Measurements from ENCODE around the gene MTCL3. TPM values are rescaled to one million over a fixed set of nuclear protein-coding genes. Genes with fewer than 3 reads are reported as not detected.
"Not testable (repeated sequence)": the region's sequence is repeated elsewhere in the genome, so short reads cannot be mapped to it uniquely, and the experiment has no call there.

The MTCL3 gene

DNA sequence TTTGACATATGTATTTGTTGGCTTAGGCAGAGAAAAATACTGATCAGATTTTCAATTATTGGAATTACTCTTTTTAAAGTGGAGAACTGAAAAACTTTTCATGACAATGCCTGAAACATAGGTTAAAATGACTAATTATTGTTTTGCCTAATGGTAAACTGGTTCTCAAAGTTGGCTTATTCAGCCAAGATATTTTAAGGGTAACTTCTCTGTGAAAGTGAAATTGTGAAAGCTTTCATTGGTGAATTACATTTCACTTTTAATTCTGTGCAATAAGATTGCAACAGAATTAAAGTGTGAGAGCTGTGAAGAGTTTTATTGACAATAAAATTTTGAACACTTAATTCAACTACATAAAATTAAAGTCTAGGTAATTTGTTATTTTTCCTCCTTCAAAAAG lies 84.5 kb downstream of the MTCL3 start:
- TF ChIP-seq, protein P1, sequence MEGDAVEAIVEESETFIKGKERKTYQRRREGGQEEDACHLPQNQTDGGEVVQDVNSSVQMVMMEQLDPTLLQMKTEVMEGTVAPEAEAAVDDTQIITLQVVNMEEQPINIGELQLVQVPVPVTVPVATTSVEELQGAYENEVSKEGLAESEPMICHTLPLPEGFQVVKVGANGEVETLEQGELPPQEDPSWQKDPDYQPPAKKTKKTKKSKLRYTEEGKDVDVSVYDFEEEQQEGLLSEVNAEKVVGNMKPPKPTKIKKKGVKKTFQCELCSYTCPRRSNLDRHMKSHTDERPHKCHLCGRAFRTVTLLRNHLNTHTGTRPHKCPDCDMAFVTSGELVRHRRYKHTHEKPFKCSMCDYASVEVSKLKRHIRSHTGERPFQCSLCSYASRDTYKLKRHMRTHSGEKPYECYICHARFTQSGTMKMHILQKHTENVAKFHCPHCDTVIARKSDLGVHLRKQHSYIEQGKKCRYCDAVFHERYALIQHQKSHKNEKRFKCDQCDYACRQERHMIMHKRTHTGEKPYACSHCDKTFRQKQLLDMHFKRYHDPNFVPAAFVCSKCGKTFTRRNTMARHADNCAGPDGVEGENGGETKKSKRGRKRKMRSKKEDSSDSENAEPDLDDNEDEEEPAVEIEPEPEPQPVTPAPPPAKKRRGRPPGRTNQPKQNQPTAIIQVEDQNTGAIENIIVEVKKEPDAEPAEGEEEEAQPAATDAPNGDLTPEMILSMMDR (IDR thresholded peaks at IDR 0.05), result no peak
- ATAC-seq (no peak), DNase-seq (no peak)
- intact Hi-C loops (cut with DNase I), result no loop called here
- H3K4me3 ChIP-seq, result no peak overlapping the region
- no peaks in the 10 kb centered on the region for H3K27me3 ChIP-seq
- no peaks in the 10 kb centered on the region for H3K9me3 ChIP-seq
- no peaks in the 10 kb centered on the region for H3K36me3 ChIP-seq
- H3K27ac ChIP-seq, result no peak overlapping the region
- H3K4me1 ChIP-seq, result no peaks in the 10 kb centered on the region

DNA sequence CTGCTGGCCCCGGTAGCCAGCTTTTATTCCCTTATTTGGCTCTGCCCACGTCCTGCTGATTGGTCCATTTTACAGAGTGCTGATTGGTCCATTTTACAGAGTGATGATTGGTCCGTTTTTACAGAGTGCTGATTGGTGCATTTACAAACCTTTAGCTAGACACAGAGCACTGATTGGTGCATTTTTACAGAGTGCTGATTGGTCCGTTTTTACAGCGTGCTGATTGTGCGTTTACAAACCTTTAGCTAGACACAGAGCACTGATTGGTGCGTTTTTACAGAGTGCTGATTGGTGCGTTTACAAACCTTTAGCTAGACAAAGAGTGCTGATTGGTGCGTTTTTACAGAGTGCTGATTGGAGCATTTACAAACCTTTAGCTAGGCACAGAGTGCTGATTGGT lies 90.6 kb downstream of the MTCL3 start:
- ATAC-seq; intact Hi-C loops (cut with DNase I): not testable (repeated sequence)

DNA sequence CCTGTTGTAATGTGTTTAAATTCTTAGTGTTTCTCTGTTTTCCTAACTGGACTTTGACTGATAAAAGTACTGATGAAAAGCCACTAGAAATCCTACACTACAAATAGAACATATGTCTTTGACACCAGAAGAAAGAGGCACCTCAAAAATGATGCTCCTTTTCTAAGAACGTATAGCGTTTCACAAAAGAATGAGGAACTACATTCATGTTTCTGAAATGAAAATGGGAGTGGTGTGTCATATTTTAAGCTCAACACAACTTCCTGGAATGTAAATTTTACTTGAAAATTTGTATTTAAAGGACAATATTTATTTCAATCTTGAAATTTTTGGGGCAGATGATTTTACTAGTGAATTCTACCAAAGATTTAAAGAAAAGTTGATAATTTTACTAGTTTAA lies 95.2 kb downstream of the MTCL3 start:
- Histone ChIP-seq H3K4me1 (no peaks in the 10 kb centered on the region), H3K27ac (no peak overlapping the region), H3K9me3 (no peaks in the 10 kb centered on the region), H3K27me3 (no peaks in the 10 kb centered on the region), H3K4me3 (no peak overlapping the region), H3K36me3 (no peaks in the 10 kb centered on the region)
- TF ChIP-seq, protein P1 (IDR thresholded peaks at IDR 0.05), result no peak
- no peak for ATAC-seq
- no peak for DNase-seq
- intact Hi-C loops (cut with DNase I), result no loop called here

More for the DNA sequence above, 90.6 kb downstream of the MTCL3 start:
- not testable (repeated sequence) for DNase-seq, H3K4me3 ChIP-seq, H3K36me3 ChIP-seq, H3K4me1 ChIP-seq, H3K27ac ChIP-seq, H3K27me3 ChIP-seq, H3K9me3 ChIP-seq

Other genes starting within 250 kb of the MTCL3 start
- 105 TPM for gene ECHDC1, start 175.7 kb downstream of the MTCL3 start, total RNA-seq
- gene KIAA0408, start 59.9 kb downstream of the MTCL3 start, total RNA-seq, result 55.0 TPM
- gene C6orf58, start 57.8 kb upstream of the MTCL3 start, total RNA-seq, result not detected